SK-N-SH treated with all-trans-retinoic acid at 6 μM for 48 hours (cell line): ENCODE results near the gene DLX1.

ENCODE experiments used
- BACH2 ChIP-seq: fragments of 250-450 bp; sonication (Bioruptor Pico); IDR thresholded peaks from 2 replicates; pipeline ENCODE4 v1.9.0; 2021; ENCODE audit warnings: mild to moderate bottlenecking, borderline replicate concordance
- GLIS3 ChIP-seq: fragments of 250-450 bp; sonication (Bioruptor Pico); IDR thresholded peaks from 2 replicates; pipeline ENCODE4 v1.5.0; 2020; ENCODE audit warnings: mild to moderate bottlenecking, moderate library complexity
- ISL1 ChIP-seq: fragments of 250-450 bp; sonication (Bioruptor Pico); IDR thresholded peaks from 2 replicates; pipeline ENCODE4 v2.1.2; 2022; ENCODE audit warnings: mild to moderate bottlenecking, moderate library complexity
- PPARA ChIP-seq: fragments of 250-450 bp; sonication (Bioruptor Pico); IDR thresholded peaks from 2 replicates; pipeline ENCODE4 v1.5.0; 2020; ENCODE audit warnings: mild to moderate bottlenecking, borderline replicate concordance
- RARB ChIP-seq: fragments of 250-450 bp; sonication (Bioruptor Pico); IDR thresholded peaks from 2 replicates; pipeline ENCODE4 v1.8.0; 2021; ENCODE audit warnings: mild to moderate bottlenecking, moderate library complexity
- SNAI2 ChIP-seq: fragments of 250-450 bp; sonication (Bioruptor Pico); IDR thresholded peaks from 2 replicates; pipeline ENCODE4 v1.5.0; 2020; ENCODE audit warnings: mild to moderate bottlenecking, moderate library complexity
- TOX ChIP-seq: fragments of 250-450 bp; sonication (Bioruptor Pico); IDR thresholded peaks from 2 replicates; pipeline ENCODE4 v1.8.0; 2021; ENCODE audit warnings: mild to moderate bottlenecking, moderate library complexity, borderline replicate concordance
- ZFP30 ChIP-seq: fragments of 450-650 bp; formaldehyde crosslinking; IDR thresholded peaks from 2 replicates; pipeline ENCODE4 v1.5.0; 2022; ENCODE audit warnings: mild to moderate bottlenecking, moderate library complexity
- ZNF8 ChIP-seq: fragments of 450-650 bp; formaldehyde crosslinking; IDR thresholded peaks from 2 replicates; pipeline ENCODE4 v1.5.0; 2020; ENCODE audit warnings: mild to moderate bottlenecking, moderate library complexity
- TF ChIP-seq, protein P1 (sequence below): fragments of 250-450 bp; sonication (Bioruptor Pico); IDR thresholded peaks from 2 replicates; pipeline ENCODE4 v1.8.0; 2020; ENCODE audit warnings: mild to moderate bottlenecking, moderate library complexity, borderline replicate concordance
- TF ChIP-seq, protein P2 (sequence below): fragments of 250-450 bp; sonication (Bioruptor Pico); IDR thresholded peaks from 2 replicates; pipeline ENCODE4 v1.5.1; 2020; ENCODE audit warnings: low read depth, mild to moderate bottlenecking, moderate library complexity
- TF ChIP-seq, protein P3 (sequence below): fragments of 250-450 bp; sonication (Bioruptor Pico); IDR thresholded peaks from 2 replicates; pipeline ENCODE4 v1.5.1; 2021; ENCODE audit warnings: mild to moderate bottlenecking, moderate library complexity
- TF ChIP-seq, protein P4 (sequence below): fragments of 250-450 bp; sonication (Bioruptor Pico); IDR thresholded peaks from 2 replicates; pipeline ENCODE4 v1.8.0; 2021; ENCODE audit warnings: low read depth, mild to moderate bottlenecking, moderate library complexity, borderline replicate concordance

DNA sequence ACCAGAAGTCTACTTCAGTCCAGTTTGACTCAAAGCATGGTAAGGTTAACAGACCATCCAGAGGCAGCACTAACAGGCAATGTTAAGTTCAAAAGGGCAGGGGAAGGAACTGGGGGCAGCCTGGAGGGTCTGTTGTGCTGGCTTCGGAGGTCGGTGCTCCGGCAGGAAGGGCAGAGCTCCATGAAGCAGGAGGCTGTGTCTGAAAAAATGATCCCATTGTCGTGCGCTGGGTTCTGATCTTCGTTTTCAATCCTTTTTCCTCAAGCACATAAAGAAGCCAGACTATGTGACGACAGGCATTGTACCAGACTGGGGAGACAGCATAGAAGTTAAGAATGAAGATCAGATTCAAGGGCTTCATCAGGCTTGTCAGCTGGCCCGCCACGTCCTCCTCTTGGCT is 21.9 kb upstream of the DLX1 start:
- TF ChIP-seq GLIS3 (CRISPR knock-in tag) (no peak), PPARA (CRISPR knock-in tag) (no peak), SNAI2 (CRISPR knock-in tag) (no peak), BACH2 (CRISPR knock-in tag) (no peak), TOX (CRISPR knock-in tag) (no peak), RARB (CRISPR knock-in tag) (no peak), ZNF8 (CRISPR knock-in tag) (no peak), ZFP30 (CRISPR knock-in tag) (no peak), ISL1 (CRISPR knock-in tag) (no peak)
- TF ChIP-seq, protein P1, sequence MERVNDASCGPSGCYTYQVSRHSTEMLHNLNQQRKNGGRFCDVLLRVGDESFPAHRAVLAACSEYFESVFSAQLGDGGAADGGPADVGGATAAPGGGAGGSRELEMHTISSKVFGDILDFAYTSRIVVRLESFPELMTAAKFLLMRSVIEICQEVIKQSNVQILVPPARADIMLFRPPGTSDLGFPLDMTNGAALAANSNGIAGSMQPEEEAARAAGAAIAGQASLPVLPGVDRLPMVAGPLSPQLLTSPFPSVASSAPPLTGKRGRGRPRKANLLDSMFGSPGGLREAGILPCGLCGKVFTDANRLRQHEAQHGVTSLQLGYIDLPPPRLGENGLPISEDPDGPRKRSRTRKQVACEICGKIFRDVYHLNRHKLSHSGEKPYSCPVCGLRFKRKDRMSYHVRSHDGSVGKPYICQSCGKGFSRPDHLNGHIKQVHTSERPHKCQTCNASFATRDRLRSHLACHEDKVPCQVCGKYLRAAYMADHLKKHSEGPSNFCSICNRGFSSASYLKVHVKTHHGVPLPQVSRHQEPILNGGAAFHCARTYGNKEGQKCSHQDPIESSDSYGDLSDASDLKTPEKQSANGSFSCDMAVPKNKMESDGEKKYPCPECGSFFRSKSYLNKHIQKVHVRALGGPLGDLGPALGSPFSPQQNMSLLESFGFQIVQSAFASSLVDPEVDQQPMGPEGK (CRISPR knock-in tag): no peak
- TF ChIP-seq, protein P2, sequence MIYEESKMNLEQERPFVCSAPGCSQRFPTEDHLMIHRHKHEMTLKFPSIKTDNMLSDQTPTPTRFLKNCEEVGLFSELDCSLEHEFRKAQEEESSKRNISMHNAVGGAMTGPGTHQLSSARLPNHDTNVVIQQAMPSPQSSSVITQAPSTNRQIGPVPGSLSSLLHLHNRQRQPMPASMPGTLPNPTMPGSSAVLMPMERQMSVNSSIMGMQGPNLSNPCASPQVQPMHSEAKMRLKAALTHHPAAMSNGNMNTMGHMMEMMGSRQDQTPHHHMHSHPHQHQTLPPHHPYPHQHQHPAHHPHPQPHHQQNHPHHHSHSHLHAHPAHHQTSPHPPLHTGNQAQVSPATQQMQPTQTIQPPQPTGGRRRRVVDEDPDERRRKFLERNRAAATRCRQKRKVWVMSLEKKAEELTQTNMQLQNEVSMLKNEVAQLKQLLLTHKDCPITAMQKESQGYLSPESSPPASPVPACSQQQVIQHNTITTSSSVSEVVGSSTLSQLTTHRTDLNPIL (CRISPR knock-in tag): no peak
- TF ChIP-seq, protein P3, sequence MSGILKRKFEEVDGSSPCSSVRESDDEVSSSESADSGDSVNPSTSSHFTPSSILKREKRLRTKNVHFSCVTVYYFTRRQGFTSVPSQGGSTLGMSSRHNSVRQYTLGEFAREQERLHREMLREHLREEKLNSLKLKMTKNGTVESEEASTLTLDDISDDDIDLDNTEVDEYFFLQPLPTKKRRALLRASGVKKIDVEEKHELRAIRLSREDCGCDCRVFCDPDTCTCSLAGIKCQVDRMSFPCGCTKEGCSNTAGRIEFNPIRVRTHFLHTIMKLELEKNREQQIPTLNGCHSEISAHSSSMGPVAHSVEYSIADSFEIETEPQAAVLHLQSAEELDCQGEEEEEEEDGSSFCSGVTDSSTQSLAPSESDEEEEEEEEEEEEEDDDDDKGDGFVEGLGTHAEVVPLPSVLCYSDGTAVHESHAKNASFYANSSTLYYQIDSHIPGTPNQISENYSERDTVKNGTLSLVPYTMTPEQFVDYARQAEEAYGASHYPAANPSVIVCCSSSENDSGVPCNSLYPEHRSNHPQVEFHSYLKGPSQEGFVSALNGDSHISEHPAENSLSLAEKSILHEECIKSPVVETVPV (CRISPR knock-in tag): no peak
- TF ChIP-seq, protein P4, sequence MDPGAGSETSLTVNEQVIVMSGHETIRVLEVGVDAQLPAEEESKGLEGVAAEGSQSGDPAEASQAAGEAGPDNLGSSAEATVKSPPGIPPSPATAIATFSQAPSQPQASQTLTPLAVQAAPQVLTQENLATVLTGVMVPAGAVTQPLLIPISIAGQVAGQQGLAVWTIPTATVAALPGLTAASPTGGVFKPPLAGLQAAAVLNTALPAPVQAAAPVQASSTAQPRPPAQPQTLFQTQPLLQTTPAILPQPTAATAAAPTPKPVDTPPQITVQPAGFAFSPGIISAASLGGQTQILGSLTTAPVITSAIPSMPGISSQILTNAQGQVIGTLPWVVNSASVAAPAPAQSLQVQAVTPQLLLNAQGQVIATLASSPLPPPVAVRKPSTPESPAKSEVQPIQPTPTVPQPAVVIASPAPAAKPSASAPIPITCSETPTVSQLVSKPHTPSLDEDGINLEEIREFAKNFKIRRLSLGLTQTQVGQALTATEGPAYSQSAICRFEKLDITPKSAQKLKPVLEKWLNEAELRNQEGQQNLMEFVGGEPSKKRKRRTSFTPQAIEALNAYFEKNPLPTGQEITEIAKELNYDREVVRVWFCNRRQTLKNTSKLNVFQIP (CRISPR knock-in tag): no peak
